Measurements from ENCODE around the gene TESK2.

DNA sequence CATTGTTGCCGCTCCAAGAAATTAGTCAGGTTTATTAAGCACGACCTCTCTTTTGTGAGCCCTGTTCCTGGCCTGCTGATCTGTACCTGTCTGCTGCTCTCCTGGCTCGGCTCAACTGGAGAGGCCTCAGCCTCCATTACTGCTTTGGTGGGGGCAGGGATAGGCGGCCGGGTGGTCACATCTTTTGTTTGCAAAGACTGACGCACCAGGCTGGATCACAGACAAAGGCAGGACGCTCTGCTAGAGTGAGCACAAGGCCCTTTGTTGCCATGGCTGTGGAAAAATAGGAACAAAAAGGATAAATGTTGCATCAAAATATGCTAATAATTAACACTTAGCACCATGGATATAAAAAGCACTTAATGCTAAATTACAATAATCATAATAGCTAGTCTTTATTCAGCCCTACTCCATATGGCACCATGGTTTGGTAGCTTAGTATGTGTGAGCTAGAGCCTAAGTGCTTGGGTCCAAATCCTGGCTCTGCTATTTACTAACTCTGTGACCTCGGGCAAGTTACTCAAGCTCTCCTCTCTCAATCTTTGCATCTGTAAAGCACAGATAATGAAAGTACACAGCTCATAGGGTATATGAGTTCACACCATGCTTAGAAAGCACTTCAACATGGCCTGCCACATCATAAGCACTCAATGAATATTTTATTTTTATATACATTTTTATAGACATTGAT is 193.2 kb downstream of the TESK2 start:
- TF ChIP-seq CTCF (IDR thresholded peaks at IDR 0.05 in 8 of 11, conservative IDR thresholded peaks at IDR 0.05 in 3 of 11) = no peak
- TF ChIP-seq POLR2A (IDR thresholded peaks at IDR 0.05) = no peak
- no peak for TF ChIP-seq POLR2AphosphoS5 (IDR thresholded peaks at IDR 0.05)
